ENCODE data around the gene SCUBE1.

Gene SCUBE1

GRCh38 chr22:43173976-43174720 is 169.0 kb downstream of the SCUBE1 start:
- no peak for DNase-seq (ENCODE audit: low spot score)

GRCh38 chr22:43173566-43173965 is 169.6 kb downstream of the SCUBE1 start:
- DNase-seq (ENCODE audit: low spot score), result no peak

- DNase-seq (ENCODE audit: low spot score), result no peak
Observed at GRCh38 chr22:43172191-43172590, 171.0 kb downstream of the SCUBE1 start.

GRCh38 chr22:43171607-43172006 is 171.6 kb downstream of the SCUBE1 start:
- DNase-seq (ENCODE audit: low spot score), result no peak

DNA sequence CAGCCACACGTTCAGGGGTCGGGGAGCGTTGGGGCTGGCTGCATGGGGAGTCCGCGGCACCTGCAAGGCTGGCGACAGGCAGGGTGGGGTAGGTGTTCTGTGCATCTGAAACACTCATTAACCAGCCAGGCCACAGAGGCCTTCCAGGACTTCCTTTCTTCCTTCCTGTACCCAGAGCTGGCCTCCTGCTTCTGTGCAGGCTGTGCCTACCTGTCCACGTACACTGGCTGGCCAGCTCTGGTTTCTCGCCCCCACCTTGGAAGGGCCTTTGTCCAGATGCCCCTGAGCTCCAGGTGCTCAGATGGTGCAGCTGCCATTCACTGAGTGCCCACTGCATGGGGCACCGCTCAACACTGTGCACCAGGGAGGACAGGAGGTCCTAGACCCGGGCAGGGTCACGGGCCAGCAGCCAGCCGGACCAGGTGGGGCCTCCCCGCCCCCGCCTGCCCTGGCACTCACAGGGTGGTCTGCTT is 172.1 kb downstream of the SCUBE1 start:
- DNase-seq (ENCODE audit: low spot score), result no peak

GRCh38 chr22:43170131-43170480 is 173.1 kb downstream of the SCUBE1 start:
- no peak for DNase-seq (ENCODE audit: low spot score)

DNA sequence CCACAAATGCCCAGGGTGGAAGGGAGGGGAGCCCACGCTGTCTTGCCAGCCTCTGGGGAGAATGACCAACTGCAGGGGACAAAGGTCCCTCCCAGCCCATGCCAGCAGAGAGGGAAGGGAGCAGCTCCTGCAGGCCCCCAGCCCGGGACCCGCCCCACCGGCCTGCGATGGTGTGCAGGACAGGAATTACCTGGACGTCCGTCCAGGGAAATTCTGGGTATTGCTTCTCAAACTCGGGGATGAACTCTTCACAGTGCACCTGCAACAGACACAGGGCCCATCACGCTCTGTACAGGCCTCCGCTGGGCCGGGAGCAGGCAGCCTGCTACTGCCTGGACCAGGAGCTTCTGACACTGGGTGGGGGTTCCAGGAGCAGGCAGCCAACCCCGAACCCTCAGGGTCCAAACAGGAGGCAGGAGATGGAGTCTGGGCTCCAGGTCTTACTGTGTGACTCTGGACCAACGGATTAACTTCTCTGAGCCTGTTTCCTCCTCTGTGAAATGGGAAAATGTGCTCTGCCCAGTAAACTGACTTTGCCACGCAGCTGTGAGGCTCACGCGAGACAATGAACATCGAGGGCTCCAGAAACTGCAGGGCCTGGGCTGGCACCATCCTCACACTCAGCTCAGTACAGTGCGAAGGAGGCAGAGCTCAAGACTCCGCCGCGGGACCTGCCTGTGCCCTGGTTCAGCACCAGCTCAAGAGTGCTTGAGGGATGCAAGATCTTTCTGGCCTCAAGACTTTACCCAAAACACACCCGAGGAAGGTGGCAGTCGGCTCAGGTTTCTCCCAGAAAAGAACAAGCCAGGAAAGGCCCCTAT is 173.7 kb downstream of the SCUBE1 start:
- DNase-seq (ENCODE audit: low spot score), result no peak

GRCh38 chr22:43168471-43169309 is 174.5 kb downstream of the SCUBE1 start:
- no peak for DNase-seq (ENCODE audit: low spot score)

DNA sequence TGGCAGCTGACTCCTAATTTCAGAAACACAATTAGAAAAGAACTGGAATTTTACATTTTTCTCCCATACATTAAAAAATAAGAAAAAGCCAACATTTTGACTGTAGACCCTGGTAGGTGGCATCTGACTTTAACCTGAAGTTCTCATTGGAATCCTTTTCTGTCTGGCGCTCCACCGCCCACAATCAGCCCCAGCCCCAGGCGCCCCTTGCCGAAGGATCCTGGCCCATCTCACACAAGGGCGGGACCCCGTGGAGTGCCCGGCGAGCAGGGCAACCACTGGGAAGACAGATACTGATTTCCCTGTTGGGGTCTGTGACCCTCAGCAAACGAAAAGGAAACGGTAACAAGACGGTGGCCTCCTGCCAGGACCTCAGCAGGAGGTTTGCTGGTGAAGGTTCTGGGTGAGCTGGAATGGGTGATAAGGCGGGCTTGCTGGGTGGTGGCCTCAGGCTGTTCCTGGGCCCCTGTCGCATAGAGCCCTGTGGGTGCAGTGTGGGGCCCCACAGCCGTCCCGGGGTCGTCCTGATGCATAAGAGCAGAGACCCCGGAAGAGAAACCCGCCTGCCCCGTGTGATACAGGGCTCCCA is 176.1 kb downstream of the SCUBE1 start:
- DNase-seq (ENCODE audit: low spot score), result no peak

DNA sequence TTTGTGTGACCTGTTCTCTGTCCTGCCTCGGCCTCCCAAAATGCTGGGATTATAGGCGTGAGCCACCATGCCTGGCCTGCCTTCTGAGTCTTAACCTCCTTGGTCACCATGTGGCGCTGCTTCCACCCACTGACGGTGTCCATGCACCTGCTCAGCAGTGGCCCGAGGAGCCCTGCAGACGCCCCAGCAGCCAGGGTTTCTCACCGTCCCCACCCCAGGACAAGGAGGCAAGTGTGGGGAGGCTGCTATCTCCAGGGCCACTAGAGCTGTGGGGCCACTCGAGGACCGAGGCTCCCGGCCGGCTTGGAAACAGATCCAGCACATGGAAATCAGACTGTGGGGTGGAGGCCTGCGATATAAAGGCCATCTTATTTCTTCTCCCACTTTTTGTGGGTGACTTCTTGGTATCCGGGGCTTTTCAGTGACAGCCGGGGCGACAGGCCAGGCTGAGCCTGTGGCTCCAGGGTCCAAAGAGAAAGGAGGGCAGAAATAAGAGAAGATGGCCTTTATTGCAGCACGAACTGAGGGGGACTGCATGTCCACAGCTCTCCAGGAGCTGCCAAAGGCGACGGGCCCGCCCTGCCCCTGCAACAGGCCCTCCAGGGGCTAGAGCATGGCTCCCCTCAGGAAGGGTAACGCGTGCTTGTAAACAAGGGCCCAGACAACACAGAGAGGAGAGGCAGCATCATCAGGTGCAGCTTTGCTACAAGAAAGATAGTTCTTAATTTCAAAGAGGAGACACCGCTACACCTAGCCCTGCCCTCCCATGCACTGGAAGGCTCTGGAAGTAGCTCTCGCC is 176.8 kb downstream of the SCUBE1 start:
- DNase-seq (ENCODE audit: low spot score), result no peak

- DNase-seq (ENCODE audit: low spot score), result no peak
Observed at GRCh38 chr22:43164636-43165035, 178.5 kb downstream of the SCUBE1 start.

DNA sequence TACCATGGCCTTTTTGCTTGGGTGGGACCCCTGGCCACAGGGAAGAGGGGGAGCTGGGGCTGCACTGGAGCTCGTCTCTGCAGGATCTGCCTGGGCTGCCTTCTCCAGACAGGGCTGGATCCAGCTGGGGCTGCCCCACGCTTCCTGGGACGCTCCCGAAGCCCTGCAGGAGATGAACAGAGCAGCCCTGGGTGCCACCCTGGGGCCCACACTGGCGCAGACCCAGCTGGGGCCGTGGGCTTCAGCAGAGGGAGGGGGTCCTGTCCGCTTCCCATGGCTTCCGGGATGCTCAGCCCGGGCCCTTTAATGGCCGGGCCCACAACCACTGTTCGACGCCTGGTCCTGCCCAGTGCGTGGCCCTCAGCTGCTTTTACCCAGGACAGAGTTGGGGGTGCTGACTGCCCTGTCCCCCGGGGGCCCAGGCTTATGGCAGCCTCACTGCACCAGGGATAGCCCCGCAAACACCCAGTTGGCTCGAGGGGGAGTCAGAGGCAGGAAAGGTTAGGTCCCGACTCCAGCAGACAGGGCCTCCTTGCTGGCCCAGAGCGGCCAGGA is 179.9 kb downstream of the SCUBE1 start:
- no peak for DNase-seq (ENCODE audit: low spot score)

DNA sequence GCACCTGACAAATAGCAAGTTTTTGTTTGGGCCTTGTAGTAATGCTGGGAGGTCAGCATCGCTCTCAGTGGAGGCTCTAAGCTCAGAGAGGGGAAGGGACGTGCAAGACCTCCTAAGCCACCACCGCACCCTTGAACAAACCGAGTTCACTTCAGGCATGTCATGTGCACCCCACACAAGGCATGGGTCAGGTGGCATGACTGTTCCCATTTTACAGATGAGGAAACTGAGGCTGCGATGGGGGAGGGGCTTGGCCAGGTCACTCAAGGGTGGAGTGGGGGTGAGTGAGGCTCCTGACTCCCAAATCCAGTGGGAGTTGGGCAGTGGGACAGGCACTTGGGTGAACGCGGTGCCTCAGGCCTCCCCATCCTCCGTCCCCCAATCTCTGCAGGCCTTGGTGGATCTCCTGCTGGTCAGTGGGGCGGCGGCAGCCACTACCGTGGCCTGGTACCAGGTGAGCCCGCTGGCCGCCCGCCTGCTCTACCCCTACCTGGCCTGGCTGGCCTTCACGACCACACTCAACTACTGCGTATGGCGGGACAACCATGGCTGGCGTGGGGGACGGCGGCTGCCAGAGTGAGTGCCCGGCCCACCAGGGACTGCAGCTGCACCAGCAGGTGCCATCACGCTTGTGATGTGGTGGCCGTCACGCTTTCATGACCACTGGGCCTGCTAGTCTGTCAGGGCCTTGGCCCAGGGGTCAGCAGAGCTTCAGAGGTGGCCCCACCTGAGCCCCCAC is 180.6 kb downstream of the SCUBE1 start:
- no peak for DNase-seq (ENCODE audit: low spot score)

- DNase-seq (ENCODE audit: low spot score), result no peak
Observed at GRCh38 chr22:43160497-43161126, 182.6 kb downstream of the SCUBE1 start.

- peak; percentile 87 for DNase-seq (ENCODE audit: low spot score)
Observed at GRCh38 chr22:43159484-43160178, 183.5 kb downstream of the SCUBE1 start.

DNA sequence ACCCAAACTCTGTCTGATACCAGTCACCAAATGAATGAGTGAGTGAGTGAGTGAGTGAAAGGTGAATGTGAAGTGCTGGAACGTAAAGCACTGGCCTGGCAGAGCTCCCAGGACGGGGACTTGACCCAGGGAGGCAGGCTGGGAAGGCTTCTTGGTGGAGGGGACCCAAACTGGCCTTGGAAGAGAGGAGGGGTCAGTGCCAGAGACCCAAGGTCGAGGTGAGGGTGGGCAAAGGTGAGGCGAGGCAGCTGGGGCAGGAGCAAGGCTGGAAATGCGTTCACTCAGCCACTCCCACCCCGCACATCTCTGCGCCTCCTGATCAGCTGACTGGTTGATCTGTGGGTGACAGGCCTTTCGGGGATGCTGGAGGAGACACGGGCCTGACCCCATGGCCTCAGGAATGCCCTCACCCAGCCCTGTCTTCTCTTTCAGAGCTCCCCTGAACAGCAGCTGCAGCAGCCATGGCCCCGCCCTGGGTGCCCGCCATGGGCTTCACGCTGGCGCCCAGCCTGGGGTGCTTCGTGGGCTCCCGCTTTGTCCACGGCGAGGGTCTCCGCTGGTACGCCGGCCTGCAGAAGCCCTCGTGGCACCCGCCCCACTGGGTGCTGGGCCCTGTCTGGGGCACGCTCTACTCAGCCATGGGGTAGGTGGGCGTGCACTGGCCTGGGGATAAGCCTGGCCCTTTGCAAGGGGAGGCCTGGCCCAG is 184.2 kb downstream of the SCUBE1 start:
- no peak for DNase-seq (ENCODE audit: low spot score)

GRCh38 chr22:43157874-43158546 is 185.2 kb downstream of the SCUBE1 start:
- no peak for DNase-seq (ENCODE audit: low spot score)

DNA sequence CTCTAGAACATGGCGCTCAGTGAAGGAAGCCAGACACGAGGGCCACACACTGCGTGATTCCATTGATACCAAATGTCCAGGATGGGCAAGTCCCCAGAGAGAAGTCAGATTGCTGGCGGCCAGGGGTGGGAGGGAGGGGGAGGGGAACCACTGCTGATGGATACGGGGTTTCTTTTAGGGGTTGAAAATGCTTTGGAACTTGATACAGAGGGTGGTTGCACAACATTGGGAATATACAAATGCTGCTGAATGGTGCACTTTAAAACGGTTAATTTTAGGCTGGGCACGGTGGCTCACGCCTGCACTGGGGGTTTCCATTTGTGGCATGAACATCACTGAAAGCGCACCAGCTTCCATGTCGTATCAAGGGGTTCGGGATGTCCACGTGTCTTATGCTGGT is 186.8 kb downstream of the SCUBE1 start:
- no peak for DNase-seq (ENCODE audit: low spot score)
